Gastroesophageal sphincter (tissue), 3 donors: ENCODE results near the gene MTMR4.

ENCODE experiments used
- CTCF ChIP-seq, 4 experiments: fragments of 200-600 bp in 2 of 4; fragments of 450-650 bp in 2 of 4; sonication (generic) in 1 of 4; IDR thresholded peaks; one replicate each; pipeline ENCODE4 v1.5.1; 2017 to 2019; ENCODE audit warnings: antibody characterized with exemption in 4 of 4, mild to moderate bottlenecking in 2 of 4, moderate library complexity in 2 of 4
- EP300 ChIP-seq: sonication (generic); formaldehyde crosslinking; IDR thresholded peaks from one replicate; pipeline ENCODE4 v1.6.1; 2017; ENCODE audit warnings: antibody characterized with exemption, mild to moderate bottlenecking
- POLR2A ChIP-seq, 2 donors: fragments of 450-650 bp; IDR thresholded peaks; one replicate each; pipeline ENCODE4 v1.6.1; 2017; ENCODE audit warnings: antibody characterized with exemption in 2 of 2, mild to moderate bottlenecking in 2 of 2, moderate library complexity in 1 of 2

- TF ChIP-seq POLR2A (IDR thresholded peaks at IDR 0.05) (no peak), CTCF (IDR thresholded peaks at IDR 0.05) (no peak), EP300 (no peak)
Observed at GRCh38 chr17:58531122-58531521, 16.7 kb upstream of the MTMR4 start.
